HCT116 (cell line): Measurements from ENCODE around the gene BLACAT1. TPM values are rescaled to one million over a fixed set of nuclear protein-coding genes. Genes with fewer than 3 reads are reported as not detected.

Source experiments
- ATAC-seq: fragments of 200-7000 bp; cut with Tn5 transposase; 2 replicates; pipeline ENCODE4 v1.9.1; 2020; ENCODE audit warnings: mild to moderate bottlenecking, moderate library complexity
- BruUV-seq: library from RNA; stranded (reverse); fragments of 400-500 nt; replicated peaks from 2 replicates; lab custom pipeline; 2021; lab: Mats Ljungman, UMichigan
- CTCF ChIA-PET: fragments of 300-600 bp; sonication (Branson Sonifier 250); formaldehyde crosslinking; loops from one replicate; lab custom pipeline; 2021; ENCODE audit warnings: antibody characterized with exemption; lab: Charles Lee
- POLR2A ChIA-PET: fragments of 300-600, 350-600 bp; sonication (Branson Sonifier 250); formaldehyde crosslinking; loops from one replicate; lab custom pipeline; 2021; ENCODE audit warnings: antibody characterized with exemption; lab: Charles Lee
- RAD21 ChIA-PET, 2 experiments: fragments of 300-600 bp; sonication (Branson Sonifier 250); formaldehyde crosslinking; loops; one replicate each; lab custom pipeline; 2023; ENCODE audit warnings: low total read pairs in 2 of 2; ENCODE audit not compliant: uncharacterized antibody in 2 of 2, unreplicated experiment in 2 of 2, low non-redundant PET in 1 of 2; lab: Charles Lee
- DNase-seq: peaks from one replicate; pipeline ENCODE4 v3.0.0-alpha.2; 2010; ENCODE audit warnings: low read depth, low spot score
- H2AFZ ChIP-seq: fragments of 200-600 bp; shearing (Covaris generic), sonication (generic); 2 replicates; pipeline ENCODE4 v1.6.1; 2017; ENCODE audit warnings: low read depth, mixed run types, mixed read lengths, antibody characterized with exemption, low read length; ENCODE audit not compliant: poor library complexity, severe bottlenecking
- H3K27ac ChIP-seq: 2 replicates; pipeline ENCODE4 v1.5.1; 2012; ENCODE audit warnings: low read depth, low read length
- H3K27me3 ChIP-seq: fragments of 200-600 bp; sonication (generic); 2 replicates; pipeline ENCODE4 v1.6.1; 2016; ENCODE audit warnings: mixed run types, low read length, mixed read lengths; ENCODE audit not compliant: insufficient read depth
- H3K36me3 ChIP-seq, 2 experiments: fragments of 200-500 bp in 1 of 2; fragments of 200-600 bp in 1 of 2; sonication (Bioruptor generic) in 1 of 2; sonication (generic) in 1 of 2; 2 replicates each; pipeline versions ENCODE4 v1.5.1 to v1.6.1; 2014 to 2016; ENCODE audit warnings: low read length in 2 of 2, inconsistent platforms in 1 of 2, mixed read lengths in 1 of 2, mixed run types in 1 of 2; ENCODE audit not compliant: insufficient read depth in 2 of 2, control insufficient read depth in 1 of 2
- H3K4me1 ChIP-seq, 2 experiments: fragments of 200-600 bp in 1 of 2; sonication (generic) in 1 of 2; 2 replicates each; pipeline versions ENCODE4 v1.5.1 to v1.6.1; 2012 to 2017; ENCODE audit warnings: low read length in 2 of 2, inconsistent platforms in 1 of 2, mild to moderate bottlenecking in 1 of 2, mixed read lengths in 1 of 2, mixed run types in 1 of 2, moderate library complexity in 1 of 2; ENCODE audit not compliant: insufficient read depth in 2 of 2, control insufficient read depth in 1 of 2
- H3K4me2 ChIP-seq: fragments of 200-600 bp; sonication (generic); 2 replicates; pipeline ENCODE4 v1.6.1; 2017; ENCODE audit warnings: mixed run types, low read length, mixed read lengths
- H3K4me3 ChIP-seq, 2 experiments: fragments of 200-600 bp in 1 of 2; sonication (generic) in 1 of 2; replicated peaks in 1 of 2; 2 replicates each; pipeline ENCODE4 v1.5.1; 2011 to 2016; ENCODE audit warnings: low read length in 2 of 2, control low read depth in 1 of 2, low read depth in 1 of 2, mild to moderate bottlenecking in 1 of 2, mixed read lengths in 1 of 2, mixed run types in 1 of 2
- H3K79me2 ChIP-seq: fragments of 200-600 bp; sonication (generic); 2 replicates; pipeline ENCODE4 v1.6.1; 2017; ENCODE audit warnings: mild to moderate bottlenecking, mixed run types, low read length, moderate library complexity, mixed read lengths; ENCODE audit not compliant: insufficient read depth
- H3K9ac ChIP-seq: fragments of 200-600 bp; sonication (generic); 2 replicates; pipeline ENCODE4 v1.6.1; 2016; ENCODE audit warnings: low read length, mixed read lengths
- H3K9me2 ChIP-seq: fragments of 200-600 bp; sonication (generic), shearing (Covaris generic); 2 replicates; pipeline ENCODE4 v1.6.1; 2017; ENCODE audit warnings: mixed run types, mild to moderate bottlenecking, moderate library complexity; ENCODE audit not compliant: insufficient read depth
- H3K9me3 ChIP-seq, 2 experiments: fragments of 200-500 bp in 1 of 2; fragments of 200-600 bp in 1 of 2; sonication (Bioruptor generic) in 1 of 2; sonication (generic) in 1 of 2; 2 replicates each; pipeline ENCODE4 v1.6.1; 2014 to 2017; ENCODE audit warnings: low read length in 2 of 2, mixed read lengths in 2 of 2, inconsistent platforms in 1 of 2, low read depth in 1 of 2, mild to moderate bottlenecking in 1 of 2, mixed run types in 1 of 2, moderate library complexity in 1 of 2; ENCODE audit not compliant: control insufficient read depth in 1 of 2, insufficient read depth in 1 of 2
- H4K20me1 ChIP-seq: fragments of 200-600 bp; sonication (generic), shearing (Covaris generic); 2 replicates; pipeline ENCODE4 v1.6.1; 2017; ENCODE audit warnings: mixed run types, mild to moderate bottlenecking, moderate library complexity; ENCODE audit not compliant: insufficient read depth
- CBX3 ChIP-seq: IDR thresholded peaks from 2 replicates; pipeline ENCODE4 v1.6.1; 2012; ENCODE audit warnings: low read depth
- CEBPB ChIP-seq: IDR thresholded peaks from 2 replicates; pipeline ENCODE4 v1.6.1; 2012; ENCODE audit warnings: low read depth
- EGR1 ChIP-seq: IDR thresholded peaks from 2 replicates; pipeline ENCODE4 v1.6.1; 2012; ENCODE audit warnings: low read depth
- EZH2 ChIP-seq: fragments of 200-600 bp; sonication (generic); IDR thresholded peaks from 2 replicates; pipeline ENCODE4 v1.6.1; 2017; ENCODE audit warnings: antibody characterized with exemption, mixed run types
- EZH2phosphoT487 ChIP-seq: fragments of 200-600 bp; IDR thresholded peaks from 2 replicates; pipeline ENCODE4 v1.6.1; 2018; ENCODE audit warnings: antibody characterized with exemption, borderline replicate concordance
- FOSL1 ChIP-seq: IDR thresholded peaks from 2 replicates; pipeline ENCODE4 v1.6.1; 2012; ENCODE audit warnings: low read depth
- JUND ChIP-seq: IDR thresholded peaks from 2 replicates; pipeline ENCODE4 v1.6.1; 2012
- POLR2A ChIP-seq: IDR thresholded peaks from 2 replicates; pipeline ENCODE4 v1.7.0; 2011; ENCODE audit warnings: borderline replicate concordance; ENCODE audit not compliant: insufficient read depth, insufficient read length; ENCODE audit errors: extremely low read depth
- POLR2AphosphoS5 ChIP-seq: IDR thresholded peaks from 2 replicates; pipeline ENCODE4 v1.6.1; 2011; ENCODE audit warnings: mild to moderate bottlenecking, low read depth, low read length, moderate library complexity
- RAD21 ChIP-seq: IDR thresholded peaks from 2 replicates; pipeline ENCODE4 v1.6.1; 2012; ENCODE audit warnings: low read depth, mild to moderate bottlenecking
- REST ChIP-seq: IDR thresholded peaks from 2 replicates; pipeline ENCODE4 v1.6.1; 2012; ENCODE audit warnings: low read depth
- SIN3A ChIP-seq: IDR thresholded peaks from 2 replicates; pipeline ENCODE4 v1.6.1; 2012; ENCODE audit warnings: low read depth
- SP1 ChIP-seq: IDR thresholded peaks from 2 replicates; pipeline ENCODE4 v1.6.1; 2012; ENCODE audit warnings: low read depth
- SRF ChIP-seq: IDR thresholded peaks from 2 replicates; pipeline ENCODE4 v1.6.1; 2012; ENCODE audit warnings: low read depth
- TCF7L2 ChIP-seq: IDR thresholded peaks from 2 replicates; pipeline ENCODE4 v1.7.0; 2011; ENCODE audit warnings: borderline replicate concordance, inconsistent platforms; ENCODE audit not compliant: insufficient read depth, insufficient read length; ENCODE audit errors: extremely low read depth
- YY1 ChIP-seq: IDR thresholded peaks from 2 replicates; pipeline ENCODE4 v1.6.1; 2011; ENCODE audit warnings: low read length, low read depth, moderate library complexity, mild to moderate bottlenecking; ENCODE audit not compliant: insufficient replicate concordance; ENCODE audit errors: extremely low read depth
- ZBTB33 ChIP-seq: IDR thresholded peaks from 2 replicates; pipeline ENCODE4 v1.6.1; 2011; ENCODE audit warnings: mild to moderate bottlenecking, low read length, moderate library complexity; ENCODE audit not compliant: insufficient replicate concordance; ENCODE audit errors: extremely low read depth
- ZFX ChIP-seq: fragments of 450-650 bp; IDR thresholded peaks from 2 replicates; pipeline ENCODE4 v1.6.1; 2017
- intact Hi-C: fragments of 100-400 bp; cut with micrococcal nuclease; formaldehyde crosslinking; loops from 2 replicates; pipeline ENCODE4 v1.10.0; 2022
- total RNA-seq: library from RNA; stranded (reverse); gene quantifications from one replicate; pipeline ENCODE4 v1.2.1, GENCODE V29; 2021; ENCODE audit not compliant: unreplicated experiment
- TF ChIP-seq, protein P1 (sequence below): IDR thresholded peaks from 2 replicates; pipeline ENCODE4 v1.6.1; 2012
- TF ChIP-seq, protein P2 (sequence below), 3 experiments: fragments of 200-600 bp in 1 of 3; sonication (generic) in 1 of 3; IDR thresholded peaks in 2 of 3; conservative IDR thresholded peaks in 1 of 3; 2 replicates each; pipeline ENCODE4 v1.5.1; 2012 to 2017; ENCODE audit warnings: low read depth in 2 of 3, low read length in 2 of 3, antibody characterized with exemption in 1 of 3, borderline replicate concordance in 1 of 3, control low read depth in 1 of 3, mild to moderate bottlenecking in 1 of 3, mixed read lengths in 1 of 3, mixed run types in 1 of 3, moderate library complexity in 1 of 3; ENCODE audit not compliant: insufficient read depth in 1 of 3

BLACAT1 gene
- total RNA-seq, 1 experiment from 2014 or later = 3.9 TPM

- Histone ChIP-seq H3K4me1 (peaks cover 9 to 19% of the 10 kb centered on the region in 2 experiments), H4K20me1 (no peaks in the 10 kb centered on the region), H3K4me2 (no peak overlapping the region), H3K4me3 (no peak overlapping the region), H3K27me3 (peaks cover 12% of the 10 kb centered on the region), H2AFZ (no peak overlapping the region), H3K9ac (no peak overlapping the region), H3K79me2 (no peaks in the 10 kb centered on the region), H3K36me3 (no peaks in the 10 kb centered on the region), H3K27ac (no peak overlapping the region), H3K9me3 (no peaks in the 10 kb centered on the region), H3K9me2 (no peaks in the 10 kb centered on the region)
- ATAC-seq = peak; percentile 78
- POLR2A ChIA-PET = interaction anchor here (0.7 kb wide), 1 partner anchor 46 kb away, joined by 3 read pairs; no protein-coding TSS in a partner anchor
- CTCF ChIA-PET = interaction anchor here (0.6 to 12.3 kb wide), 13 partner anchors 10 to 215 kb away, joined by 3 to 200 read pairs (median 4); partner anchors contain the start of gene CDK18
- no TSS peak for BruUV-seq
- intact Hi-C loops = loop anchor here (1.0 to 5.0 kb wide), 3 partner anchors 36 to 151 kb away; no protein-coding TSS in a partner anchor
- RAD21 ChIA-PET = interaction anchor here (0.9 to 3.8 kb wide), 4 partner anchors 35 to 91 kb away, joined by 3 to 24 read pairs (median 15); no protein-coding TSS in a partner anchor
- peak; percentile 44 for DNase-seq
- peak; percentile 9 for TF ChIP-seq YY1
- TF ChIP-seq TCF7L2 = no peak
- TF ChIP-seq EGR1 = no peak
- no peak for TF ChIP-seq SRF
- no peak for TF ChIP-seq CEBPB
- TF ChIP-seq SP1 = no peak
- no peak for TF ChIP-seq POLR2A
- TF ChIP-seq SIN3A = no peak
- no peak for TF ChIP-seq ZBTB33
- TF ChIP-seq, protein P1, sequence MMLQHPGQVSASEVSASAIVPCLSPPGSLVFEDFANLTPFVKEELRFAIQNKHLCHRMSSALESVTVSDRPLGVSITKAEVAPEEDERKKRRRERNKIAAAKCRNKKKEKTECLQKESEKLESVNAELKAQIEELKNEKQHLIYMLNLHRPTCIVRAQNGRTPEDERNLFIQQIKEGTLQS = no peak
- no peak for TF ChIP-seq EZH2
- TF ChIP-seq RAD21 = peak; percentile 90
- no peak for TF ChIP-seq CBX3
- TF ChIP-seq REST = peak; percentile 75
- no peak for TF ChIP-seq POLR2AphosphoS5
- TF ChIP-seq EZH2phosphoT487 = no peak
- TF ChIP-seq FOSL1 = no peak
- TF ChIP-seq JUND = no peak
- TF ChIP-seq, protein P2, sequence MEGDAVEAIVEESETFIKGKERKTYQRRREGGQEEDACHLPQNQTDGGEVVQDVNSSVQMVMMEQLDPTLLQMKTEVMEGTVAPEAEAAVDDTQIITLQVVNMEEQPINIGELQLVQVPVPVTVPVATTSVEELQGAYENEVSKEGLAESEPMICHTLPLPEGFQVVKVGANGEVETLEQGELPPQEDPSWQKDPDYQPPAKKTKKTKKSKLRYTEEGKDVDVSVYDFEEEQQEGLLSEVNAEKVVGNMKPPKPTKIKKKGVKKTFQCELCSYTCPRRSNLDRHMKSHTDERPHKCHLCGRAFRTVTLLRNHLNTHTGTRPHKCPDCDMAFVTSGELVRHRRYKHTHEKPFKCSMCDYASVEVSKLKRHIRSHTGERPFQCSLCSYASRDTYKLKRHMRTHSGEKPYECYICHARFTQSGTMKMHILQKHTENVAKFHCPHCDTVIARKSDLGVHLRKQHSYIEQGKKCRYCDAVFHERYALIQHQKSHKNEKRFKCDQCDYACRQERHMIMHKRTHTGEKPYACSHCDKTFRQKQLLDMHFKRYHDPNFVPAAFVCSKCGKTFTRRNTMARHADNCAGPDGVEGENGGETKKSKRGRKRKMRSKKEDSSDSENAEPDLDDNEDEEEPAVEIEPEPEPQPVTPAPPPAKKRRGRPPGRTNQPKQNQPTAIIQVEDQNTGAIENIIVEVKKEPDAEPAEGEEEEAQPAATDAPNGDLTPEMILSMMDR (IDR thresholded peaks at IDR 0.05 in 2 of 3, conservative IDR thresholded peaks at IDR 0.05 in 1 of 3; ENCODE audit: borderline replicate concordance in 1 of 3, insufficient read depth in 1 of 3, low read depth in 2 of 3, low read length in 2 of 3) = peak; percentile 85 to 91 (median 90)
- no peak for TF ChIP-seq ZFX
Observed at GRCh38 chr1:205488074-205488723, 32.4 kb upstream of the BLACAT1 start.
